ENCODE results near the gene C9orf43. TPM values are rescaled to one million over a fixed set of nuclear protein-coding genes. Genes with fewer than 3 reads are reported as not detected.

C9orf43 gene
- polyA plus RNA-seq, 2 of the 4 experiments (the other 2 are of a cell fraction), result 0.50 to 1.0 TPM

GRCh38 chr9:113401027-113401792 lies 9.3 kb upstream of the C9orf43 start, which contains the start of gene ALAD:
ALAD (minus strand) TSS chr9:113401284; CDS start chr9:113393559, 7,725 bp downstream.
- peak; percentile 85 for TF ChIP-seq CTCF (IDR thresholded peaks at IDR 0.05)
- TF ChIP-seq CBX8 (IDR thresholded peaks at IDR 0.05), result no peak
- no peak for TF ChIP-seq EHMT2 (IDR thresholded peaks at IDR 0.05; ENCODE audit: low read depth)
- TF ChIP-seq HOXB13 (CRISPR knock-in tag; IDR thresholded peaks at IDR 0.05; ENCODE audit: low read depth), result no peak
- TF ChIP-seq JUN (IDR thresholded peaks at IDR 0.05), result peak in 1 of 2 experiments; percentile 50; a peak in 2 of 5 replicates
- 0 out of 3 replicates have a peak, but pooled peaks have one; percentile 39 for TF ChIP-seq BCL3 (IDR thresholded peaks at IDR 0.05)
- TF ChIP-seq KDM1A (IDR thresholded peaks at IDR 0.05; ENCODE audit: low read depth), result no peak
- TF ChIP-seq GATA3 (IDR thresholded peaks at IDR 0.05; ENCODE audit: borderline replicate concordance), result no peak
- TF ChIP-seq MAFK (IDR thresholded peaks at IDR 0.05; ENCODE audit: partially characterized antibody), result no peak
- no peak for TF ChIP-seq SREBF2 (IDR thresholded peaks at IDR 0.05)
- peak; percentile 46; the same call in 1 of the 2 replicates for TF ChIP-seq PHF8 (IDR thresholded peaks at IDR 0.05; ENCODE audit: borderline replicate concordance, low read depth)
- TF ChIP-seq SMC3 (IDR thresholded peaks at IDR 0.05), result peak; percentile 78
- no peak for TF ChIP-seq BHLHE40 (IDR thresholded peaks at IDR 0.05; ENCODE audit: low read depth, low read length)
- no peak for TF ChIP-seq RNF2 (IDR thresholded peaks at IDR 0.05; ENCODE audit: borderline replicate concordance, low read depth)
- TF ChIP-seq RAD21 (conservative IDR thresholded peaks at IDR 0.05 in 1 of 2, IDR thresholded peaks at IDR 0.05 in 1 of 2), result peak; percentile 49 to 66
- peak; percentile 60 for TF ChIP-seq POLR2A (IDR thresholded peaks at IDR 0.05; ENCODE audit: low read length)
- peak; percentile 58 for TF ChIP-seq MAX (IDR thresholded peaks at IDR 0.05)
- peak within 1 kb of the TSS; percentile 84 for H3K4me2 ChIP-seq
- CTCF ChIA-PET, result interaction anchor here (0.6 to 7.3 kb wide), 41 partner anchors 9 to 266 kb away, joined by 3 to 56 read pairs (median 5); partner anchors contain the start of genes C9orf43, CDC26, HDHD3 and POLE3
- FAIRE-seq, result no peak
- no peaks in the 10 kb centered on the region for H3K9me3 ChIP-seq
- peak; percentile 97 to 98 for ATAC-seq
- DNase-seq (ENCODE audit: low read depth in 1 of 2, low spot score in 1 of 2), result peak; percentile 93 to 98
- peaks cover 10% of the 10 kb centered on the region; the same call in 1 of the 3 replicates for H3K4me1 ChIP-seq
- POLR2A ChIA-PET, result interaction anchor here (1.0 to 2.0 kb wide), 4 partner anchors 9 to 126 kb away, joined by 7 to 22 read pairs (median 12); partner anchors contain the start of genes C9orf43, CDC26, HDHD3 and POLE3
- 5% methylated on average over 23 of the region's 50 CpGs for WGBS (ENCODE audit: missing lambda C conversion rate)
- H3K27ac ChIP-seq, result peak within 1 kb of the TSS; percentile 66 to 85
- peak within 1 kb of the TSS; percentile 73 for H3K4me3 ChIP-seq

- DNase-seq (ENCODE audit: low read depth in 1 of 2, low spot score in 1 of 2), result no peak
- WGBS (ENCODE audit: missing lambda C conversion rate), result 29% methylated on average over 2 of the region's 2 CpGs
- TF ChIP-seq ATOH8 (CRISPR knock-in tag; IDR thresholded peaks at IDR 0.05; ENCODE audit: low read depth) (no peak), ELK1 (IDR thresholded peaks at IDR 0.05; ENCODE audit: low read depth, low read length) (no peak), SREBF2 (IDR thresholded peaks at IDR 0.05) (no peak), REST (IDR thresholded peaks at IDR 0.05) (no peak), CBX8 (IDR thresholded peaks at IDR 0.05) (no peak), POLR2AphosphoS2 (conservative IDR thresholded peaks at IDR 0.05; ENCODE audit: low read length) (no peak), ZSCAN20 (CRISPR knock-in tag; IDR thresholded peaks at IDR 0.05) (no peak), RAD21 (conservative IDR thresholded peaks at IDR 0.05 in 1 of 2, IDR thresholded peaks at IDR 0.05 in 1 of 2) (no peak), HDAC2 (IDR thresholded peaks at IDR 0.05) (no peak), RFX5 (IDR thresholded peaks at IDR 0.05) (no peak), BHLHE40 (IDR thresholded peaks at IDR 0.05; ENCODE audit: low read depth, low read length) (no peak), NPAS2 (CRISPR knock-in tag; IDR thresholded peaks at IDR 0.05; ENCODE audit: borderline replicate concordance) (no peak), EHMT2 (IDR thresholded peaks at IDR 0.05; ENCODE audit: low read depth) (no peak)
These were observed 6.9 kb upstream of the C9orf43 start for GRCh38 chr9:113403646-113404045.

More at GRCh38 chr9:113403646-113404045, 6.9 kb upstream of the C9orf43 start:
- Histone ChIP-seq H3K27ac (no peak overlapping the region), H3K4me3 (no peak overlapping the region), H3K4me2 (no peak overlapping the region), H3K4me1 (peaks cover 10% of the 10 kb centered on the region; the same call in 1 of the 3 replicates), H3K9me3 (no peaks in the 10 kb centered on the region)
- ChIA-PET POLR2A (no interaction called here), CTCF (interaction anchor here (0.6 to 7.3 kb wide), 12 partner anchors 15 to 255 kb away, joined by 3 to 56 read pairs (median 4); partner anchors contain the start of genes BSPRY and HDHD3)
- FAIRE-seq (no peak), ATAC-seq (no peak)

All from A549 (cell line).